ENCODE data around the gene TREX2. TPM values are rescaled to one million over a fixed set of nuclear protein-coding genes. Genes with fewer than 3 reads are reported as not detected.

Gene TREX2
- total and polyA plus RNA-seq, 10 of the 15 experiments (the other 5 are each of a cell fraction or from before 2014, with no cell fraction given) = 0.09 to 0.97 (median 0.60) TPM; not detected in 3

GRCh38 chrX:153457136-153457825 is 11.4 kb upstream of the TREX2 start (continued):
- no peak for TF ChIP-seq ESRRA (IDR thresholded peaks at IDR 0.05; ENCODE audit: low read length)
- TF ChIP-seq CREB1 (IDR thresholded peaks at IDR 0.05; ENCODE audit: low read depth) = no peak

- Histone ChIP-seq H3K79me2 (ENCODE audit: control insufficient read depth, insufficient read depth, low read length) (no peaks in the 10 kb centered on the region), H4K20me1 (ENCODE audit: control insufficient read depth, insufficient read depth) (no peaks in the 10 kb centered on the region), H3K4me3 (no peak overlapping the region), H3K9me3 (replicated peaks; ENCODE audit: control insufficient read depth, insufficient read depth, low read length) (no peaks in the 10 kb centered on the region), H3K4me2 (ENCODE audit: control insufficient read depth, insufficient read depth) (no peak overlapping the region), H3K4me1 (ENCODE audit: control insufficient read depth, insufficient read depth, low read length) (no peaks in the 10 kb centered on the region), H3K27ac (ENCODE audit: control insufficient read depth, insufficient read depth) (no peak overlapping the region), H3K36me3 (ENCODE audit: control insufficient read depth in 2 of 2, insufficient read depth in 2 of 2, low read length in 1 of 2) (peaks cover 0 to 2% of the 10 kb centered on the region in 2 experiments; a peak in 2 of 4 replicates), H3K27me3 (replicated peaks in 1 of 2; ENCODE audit: control insufficient read depth in 2 of 2, insufficient read depth in 2 of 2, low read length in 1 of 2) (no peaks in the 10 kb centered on the region), H3K9ac (ENCODE audit: control insufficient read depth, insufficient read depth, low read length) (no peak overlapping the region), H2AFZ (ENCODE audit: control insufficient read depth, low read depth, low read length) (no peak overlapping the region)
- ChIA-PET POLR2A (no interaction called here), RAD21 (ENCODE audit: unreplicated experiment) (interaction anchor here (0.5 kb wide), 1 partner anchor 9 kb away, joined by 4 read pairs; no protein-coding TSS in a partner anchor), CTCF (interaction anchor here (1.6 kb wide), 1 partner anchor 50 kb away, joined by 6 read pairs; no protein-coding TSS in a partner anchor), SMC1A (ENCODE audit: uncharacterized antibody, unreplicated experiment) (no interaction called here)
- FAIRE-seq (no peak), ATAC-seq (no peak), DNase-seq (ENCODE audit: low read depth, low spot score) (no peak)
- in situ Hi-C loops (cut with MboI) = no loop called here
- intact Hi-C loops (cut with micrococcal nuclease; ENCODE audit: unreplicated experiment) = no loop called here
- WGBS (ENCODE audit: insufficient coverage, insufficient replicate concordance, low lambda C conversion rate, missing lambda C conversion rate) = 69% methylated on average over 9 of the region's 9 CpGs
- TF ChIP-seq KAT2A (conservative IDR thresholded peaks at IDR 0.05; ENCODE audit: control insufficient read depth, low read depth, low read length) (no peak), NFYA (IDR thresholded peaks at IDR 0.05; ENCODE audit: borderline replicate concordance, low read depth, low read length) (no peak), TARDBP (IDR thresholded peaks at IDR 0.05; ENCODE audit: borderline replicate concordance) (no peak), NR2F1 (conservative IDR thresholded peaks at IDR 0.05) (no peak), CHD1 (IDR thresholded peaks at IDR 0.05; ENCODE audit: low read depth, low read length) (no peak), FOS (IDR thresholded peaks at IDR 0.05; ENCODE audit: borderline replicate concordance, extremely low read depth, insufficient read length) (no peak), ZNF217 (IDR thresholded peaks at IDR 0.05) (no peak), SIN3A (IDR thresholded peaks at IDR 0.05; ENCODE audit: low read depth, low read length) (no peak), HDGF (IDR thresholded peaks at IDR 0.05) (no peak), YBX1 (IDR thresholded peaks at IDR 0.05) (no peak), PAX8 (IDR thresholded peaks at IDR 0.05) (no peak), RFX5 (IDR thresholded peaks at IDR 0.05; ENCODE audit: low read depth, low read length) (no peak), ZNF687 (IDR thresholded peaks at IDR 0.05) (no peak)
- no TSS peak for BruUV-seq (replicated peaks)
Observed at GRCh38 chrX:153456704-153457103, 10.8 kb upstream of the TREX2 start.
